Measurements from ENCODE around the gene RETREG3.

DNA sequence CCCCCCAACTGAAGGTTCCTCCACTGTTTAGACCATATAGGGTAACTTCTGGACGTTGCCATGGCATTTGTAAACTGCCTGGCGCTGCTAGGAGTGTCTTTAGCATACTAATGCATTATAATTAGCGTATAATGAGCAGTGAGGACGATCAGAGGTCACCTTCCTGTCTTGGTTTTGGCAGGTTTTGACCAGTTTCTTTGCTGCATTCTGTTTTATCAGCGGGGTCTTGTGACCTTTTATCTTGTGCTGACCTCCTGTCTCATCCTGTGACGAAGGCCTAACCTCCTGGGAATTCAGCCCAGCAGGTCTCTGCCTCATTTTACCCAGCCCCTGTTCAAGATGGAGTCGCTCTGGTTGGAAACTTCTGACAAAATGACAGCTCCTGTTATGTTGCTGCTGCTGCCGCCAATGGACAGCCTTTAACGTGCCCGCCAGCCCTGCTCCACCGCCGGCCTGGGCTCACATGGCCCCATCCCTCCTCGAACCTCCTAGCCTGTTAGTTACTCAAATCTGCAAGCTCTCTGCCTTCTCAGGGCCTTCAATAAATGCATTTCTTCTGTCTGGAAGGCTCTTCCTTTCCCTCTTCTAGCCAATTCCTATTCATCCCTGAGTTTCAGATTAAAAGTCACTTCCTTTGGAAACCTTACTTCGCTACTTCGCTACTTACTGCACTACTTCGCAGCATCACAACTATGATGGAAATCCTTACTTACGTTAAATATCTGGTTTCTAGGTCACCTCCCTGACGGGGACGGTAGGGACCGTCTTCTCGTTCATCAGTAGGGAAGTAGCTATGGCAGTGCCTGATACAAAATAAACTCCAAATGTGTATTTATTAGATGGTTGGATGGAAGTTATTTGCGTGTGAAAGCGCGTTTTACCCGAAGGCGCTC lies 73.8 kb downstream of the RETREG3 start:
- TF ChIP-seq CTCF (IDR thresholded peaks at IDR 0.05) = no peak
- no peak for TF ChIP-seq EZH2 (IDR thresholded peaks at IDR 0.05; ENCODE audit: borderline replicate concordance, insufficient read depth, low read depth, low read length, poor library complexity, severe bottlenecking)

All from B cell (primary cell).